Measurements from ENCODE around the gene CFH.
"Not testable (repeated sequence)": the region's sequence is repeated elsewhere in the genome, so short reads cannot be mapped to it uniquely, and the experiment has no call there.

CFH gene

DNA sequence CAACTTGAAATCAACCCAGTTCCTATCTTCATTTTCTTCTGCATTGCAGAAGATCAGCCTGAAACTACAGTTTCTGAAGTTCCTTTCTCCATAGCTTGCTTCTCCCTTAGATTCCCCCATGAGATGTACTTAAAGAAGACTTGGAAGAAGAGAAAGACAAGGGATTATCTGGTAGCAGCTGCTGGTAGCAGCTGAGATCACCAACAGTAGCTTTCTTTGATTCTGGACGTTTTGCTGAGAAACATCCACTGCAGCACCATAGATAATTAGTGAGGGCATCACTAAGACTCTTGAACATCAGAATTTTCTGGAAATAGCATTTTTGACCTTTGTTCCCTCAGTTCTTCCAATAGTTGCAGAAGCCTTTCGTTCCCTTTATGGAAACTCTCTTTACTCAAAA lies 122.3 kb downstream of the CFH start:
- DNase-seq = no peak

DNA sequence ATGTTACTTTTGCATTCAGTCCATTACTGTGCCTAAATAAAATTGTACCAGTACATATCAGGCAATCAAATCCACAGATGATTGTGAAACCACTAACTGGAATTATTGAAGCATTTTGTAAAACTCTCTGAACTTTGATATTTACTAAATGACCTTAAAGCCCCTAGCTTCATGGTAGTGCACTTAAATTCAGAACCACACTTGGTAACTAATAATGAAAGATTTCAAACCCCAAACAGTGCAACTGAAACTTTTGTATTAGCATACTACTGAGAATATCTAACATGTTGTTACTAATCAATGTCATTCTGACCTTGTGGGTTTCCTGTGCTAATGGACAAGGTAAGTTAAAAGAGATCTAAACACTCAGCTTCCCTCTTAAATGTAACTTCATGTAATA lies 122.8 kb downstream of the CFH start, which contains the start of gene CFHR3:
Gene CFHR3 (plus strand): TSS at position 238 of the 400 bp plus-strand sequence. CDS start 47 bp downstream, at position 285.
- DNase-seq = no peak

DNA sequence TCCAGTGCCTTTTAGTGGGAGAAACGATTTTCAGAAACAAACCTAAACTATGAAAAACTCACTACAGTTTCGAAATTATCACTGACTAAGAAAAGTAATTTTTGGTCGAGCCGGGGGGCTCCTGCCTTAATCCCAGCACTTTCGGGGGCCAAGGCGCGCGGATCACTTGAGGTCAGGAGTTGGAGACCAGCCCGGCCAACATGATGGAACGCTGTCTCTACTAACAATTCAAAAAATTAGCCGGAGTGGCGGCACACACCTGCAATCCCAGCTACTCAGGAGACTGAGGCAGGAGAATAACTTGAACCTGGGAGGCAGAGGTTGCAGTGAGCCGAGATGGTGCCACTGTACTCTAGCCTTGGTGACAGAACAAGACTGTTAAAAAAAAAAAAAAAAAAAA lies 125.8 kb downstream of the CFH start:
- DNase-seq = no peak

DNA sequence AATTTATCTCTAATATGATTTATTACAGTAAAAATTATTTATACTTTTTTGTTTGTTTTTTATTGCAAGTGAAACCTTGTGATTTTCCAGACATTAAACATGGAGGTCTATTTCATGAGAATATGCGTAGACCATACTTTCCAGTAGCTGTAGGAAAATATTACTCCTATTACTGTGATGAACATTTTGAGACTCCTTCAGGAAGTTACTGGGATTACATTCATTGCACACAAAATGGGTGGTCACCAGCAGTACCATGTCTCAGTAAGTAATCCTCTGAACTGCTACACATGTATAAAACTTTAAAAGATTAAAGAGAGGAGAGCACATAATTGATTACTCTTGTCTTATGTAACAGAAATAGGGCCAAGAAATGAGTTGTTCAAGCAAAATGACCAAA lies 127.2 kb downstream of the CFH start:
- no peak for DNase-seq

DNA sequence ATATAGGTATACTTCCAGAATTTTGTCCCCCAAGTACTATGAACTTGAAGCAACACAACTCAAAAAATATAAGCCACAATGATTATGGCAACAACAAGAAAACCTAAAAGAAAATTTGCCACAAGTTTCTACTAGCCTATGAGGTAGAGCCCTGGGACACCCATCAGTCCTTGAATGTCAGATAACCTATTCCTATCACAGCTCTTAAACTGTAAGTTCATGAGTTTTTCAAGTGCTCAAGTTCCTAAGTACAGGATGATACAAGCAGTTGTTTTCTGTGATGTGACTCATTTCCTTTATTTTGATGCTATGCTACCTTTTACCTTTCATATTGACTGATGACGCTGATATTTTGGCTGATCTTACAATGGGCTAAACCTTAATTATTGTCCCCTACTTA lies 139.4 kb downstream of the CFH start:
- not testable (repeated sequence) for DNase-seq

DNA sequence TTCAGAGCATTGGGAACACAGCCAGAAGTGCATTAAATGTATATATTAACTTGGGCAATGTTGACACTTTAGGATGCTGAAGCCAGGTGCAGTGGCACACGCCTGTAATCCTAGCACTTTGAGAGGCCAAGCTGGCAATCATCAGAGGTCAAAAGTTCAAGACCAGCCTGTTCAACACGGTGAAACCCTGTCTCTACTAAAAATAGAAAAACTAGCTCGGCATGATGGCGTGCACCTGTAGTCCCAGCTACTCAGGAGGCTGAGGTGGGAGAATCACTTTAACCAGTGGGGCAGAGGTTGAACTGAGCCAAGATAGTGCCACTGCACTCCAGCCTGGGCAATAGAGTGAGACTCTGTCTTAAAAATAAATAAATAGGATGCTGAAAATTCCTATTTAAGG lies 142.3 kb downstream of the CFH start:
- DNase-seq = not testable (repeated sequence)

Data from stimulated activated CD8-positive, alpha-beta memory T cell treated with anti-CD3 and anti-CD28 coated beads, Interleukin-4, amount 100 ng/mL, for 48 hours (primary cell).